ENCODE results near the gene EXO1. TPM values are rescaled to one million over a fixed set of nuclear protein-coding genes. Genes with fewer than 3 reads are reported as not detected.
"Not testable (repeated sequence)": the region's sequence is repeated elsewhere in the genome, so short reads cannot be mapped to it uniquely, and the experiment has no call there.

The EXO1 gene
- total and polyA plus RNA-seq, 2 experiments from 2014 or later = 3.1 to 5.0 TPM

- no peak overlapping the region for H2AFZ ChIP-seq
- H3K4me2 ChIP-seq = no peak overlapping the region
- no peaks in the 10 kb centered on the region for H3K27me3 ChIP-seq
- H3K36me3 ChIP-seq (replicated peaks; ENCODE audit: insufficient read depth, low read depth) = no peaks in the 10 kb centered on the region
- H3K27ac ChIP-seq = no peak overlapping the region
- H4K20me1 ChIP-seq (ENCODE audit: insufficient read depth, poor library complexity, severe bottlenecking) = no peaks in the 10 kb centered on the region
- TF ChIP-seq EZH2 (IDR thresholded peaks at IDR 0.05; ENCODE audit: borderline replicate concordance) (no peak), EZH2phosphoT487 (IDR thresholded peaks at IDR 0.05; ENCODE audit: low read depth, severe bottlenecking, unreplicated experiment) (no peak), CTCF (IDR thresholded peaks at IDR 0.05; ENCODE audit: poor library complexity) (no peak)
- no peaks in the 10 kb centered on the region for H3K4me1 ChIP-seq (ENCODE audit: insufficient read depth)
- H3K79me2 ChIP-seq = no peaks in the 10 kb centered on the region
- H3K9me2 ChIP-seq (replicated peaks; ENCODE audit: insufficient read depth) = no peaks in the 10 kb centered on the region
- no peak for DNase-seq (ENCODE audit: low spot score)
- no peaks in the 10 kb centered on the region for H3K9me3 ChIP-seq (ENCODE audit: low read depth)
- H3K4me3 ChIP-seq = no peak overlapping the region
Observed at GRCh38 chr1:241822846-241823245, 25.2 kb upstream of the EXO1 start.

GRCh38 chr1:241823925-241824324 is 24.1 kb upstream of the EXO1 start:
- no peaks in the 10 kb centered on the region for H3K4me1 ChIP-seq (ENCODE audit: insufficient read depth)
- no peaks in the 10 kb centered on the region for H3K9me3 ChIP-seq (ENCODE audit: low read depth)
- H3K27me3 ChIP-seq = no peaks in the 10 kb centered on the region
- H3K4me3 ChIP-seq = no peak overlapping the region
- 89% methylated on average over 1 of the region's 1 CpG for WGBS (ENCODE audit: low lambda C conversion rate, missing lambda C conversion rate)
- H3K27ac ChIP-seq = no peak overlapping the region
- no peaks in the 10 kb centered on the region for H3K79me2 ChIP-seq
- no peaks in the 10 kb centered on the region for H3K36me3 ChIP-seq (replicated peaks; ENCODE audit: insufficient read depth, low read depth)
- no peak for DNase-seq (ENCODE audit: low spot score)
- TF ChIP-seq EZH2 (IDR thresholded peaks at IDR 0.05; ENCODE audit: borderline replicate concordance) (no peak), CTCF (IDR thresholded peaks at IDR 0.05; ENCODE audit: poor library complexity) (no peak), EZH2phosphoT487 (IDR thresholded peaks at IDR 0.05; ENCODE audit: low read depth, severe bottlenecking, unreplicated experiment) (no peak)
- H2AFZ ChIP-seq = no peak overlapping the region
- no peak overlapping the region for H3K4me2 ChIP-seq
- no peaks in the 10 kb centered on the region for H3K9me2 ChIP-seq (replicated peaks; ENCODE audit: insufficient read depth)
- H4K20me1 ChIP-seq (ENCODE audit: insufficient read depth, poor library complexity, severe bottlenecking) = no peaks in the 10 kb centered on the region

GRCh38 chr1:241825581-241825980 is 22.4 kb upstream of the EXO1 start:
- H4K20me1 ChIP-seq (ENCODE audit: insufficient read depth, poor library complexity, severe bottlenecking) = no peaks in the 10 kb centered on the region
- no peaks in the 10 kb centered on the region for H3K9me2 ChIP-seq (replicated peaks; ENCODE audit: insufficient read depth)
- no peak overlapping the region for H3K4me3 ChIP-seq
- TF ChIP-seq CTCF (IDR thresholded peaks at IDR 0.05; ENCODE audit: poor library complexity) (no peak), EZH2phosphoT487 (IDR thresholded peaks at IDR 0.05; ENCODE audit: low read depth, severe bottlenecking, unreplicated experiment) (no peak), EZH2 (IDR thresholded peaks at IDR 0.05; ENCODE audit: borderline replicate concordance) (no peak)
- H3K9me3 ChIP-seq (ENCODE audit: low read depth) = no peaks in the 10 kb centered on the region
- H3K79me2 ChIP-seq = no peaks in the 10 kb centered on the region
- H2AFZ ChIP-seq = no peak overlapping the region
- no peak overlapping the region for H3K27ac ChIP-seq
- no peak for DNase-seq (ENCODE audit: low spot score)
- H3K4me2 ChIP-seq = no peak overlapping the region
- no peaks in the 10 kb centered on the region for H3K36me3 ChIP-seq (replicated peaks; ENCODE audit: insufficient read depth, low read depth)
- H3K27me3 ChIP-seq = no peaks in the 10 kb centered on the region
- H3K4me1 ChIP-seq (ENCODE audit: insufficient read depth) = no peaks in the 10 kb centered on the region

GRCh38 chr1:241826613-241827012 is 21.4 kb upstream of the EXO1 start:
- H3K27ac ChIP-seq; H3K36me3 ChIP-seq (replicated peaks; ENCODE audit: insufficient read depth, low read depth); H3K27me3 ChIP-seq; H3K9me2 ChIP-seq (replicated peaks; ENCODE audit: insufficient read depth); H3K9me3 ChIP-seq (ENCODE audit: low read depth); H3K79me2 ChIP-seq; H3K4me1 ChIP-seq (ENCODE audit: insufficient read depth); H2AFZ ChIP-seq; H4K20me1 ChIP-seq (ENCODE audit: insufficient read depth, poor library complexity, severe bottlenecking); DNase-seq (ENCODE audit: low spot score); H3K4me3 ChIP-seq; H3K4me2 ChIP-seq: not testable (repeated sequence)
- WGBS (ENCODE audit: low lambda C conversion rate, missing lambda C conversion rate) = 94% methylated on average over 9 of the region's 9 CpGs
